Measurements from ENCODE around the gene ERCC6L2. TPM values are rescaled to one million over a fixed set of nuclear protein-coding genes. Genes with fewer than 3 reads are reported as not detected.

ERCC6L2 gene
- total RNA-seq, 1 experiment from 2014 or later = 43.0 TPM

DNA sequence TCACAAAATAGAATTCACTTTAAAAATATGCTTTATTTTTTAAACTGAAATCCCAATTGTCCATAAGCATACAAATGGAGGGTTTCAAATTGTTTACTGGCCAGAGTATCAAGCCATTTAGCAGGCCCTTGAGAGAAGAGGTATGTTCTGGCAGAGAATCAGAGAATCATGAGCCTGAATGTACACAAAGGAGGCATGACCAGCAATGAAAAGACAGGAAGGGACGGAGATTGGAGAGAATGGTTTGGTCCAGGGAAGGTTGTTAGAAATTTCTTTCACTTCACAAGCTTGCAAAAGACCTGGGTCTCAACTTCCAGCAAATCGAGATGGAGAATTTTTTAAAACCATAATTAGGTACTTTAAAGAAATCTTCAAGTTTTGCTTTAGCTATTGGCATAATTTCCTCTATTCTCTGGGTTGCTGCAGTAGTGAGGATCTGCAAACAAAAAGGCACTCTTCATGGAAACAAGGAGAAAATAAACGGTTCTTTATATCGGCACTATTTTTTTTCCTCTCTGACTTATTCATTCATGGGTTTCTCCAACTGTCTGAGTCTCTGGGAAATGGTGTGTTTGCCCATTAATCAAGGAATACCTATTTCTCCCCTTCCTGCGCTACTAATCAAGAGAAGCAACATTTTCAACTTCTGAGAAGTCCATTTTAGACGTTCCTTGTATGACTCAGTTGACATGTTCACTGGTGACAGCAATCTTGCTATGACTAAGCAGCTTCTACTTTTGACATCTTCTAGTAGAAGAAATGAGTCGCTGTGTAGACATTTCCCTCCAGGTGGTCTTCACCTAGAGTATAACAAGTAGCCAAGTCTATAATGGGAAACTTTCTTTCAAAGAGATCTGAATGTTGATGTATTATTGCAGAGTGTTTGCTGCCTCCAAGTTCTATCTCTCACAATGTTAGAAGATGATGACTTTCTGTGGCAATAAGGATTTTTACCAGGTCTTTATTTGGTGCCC lies 23.1 kb upstream of the ERCC6L2 start:
- no peak for ATAC-seq
- POLR2A ChIA-PET = no interaction called here
- no peak for DNase-seq (ENCODE audit: low spot score)
- Mint-ChIP-seq H3K27me3 (ENCODE audit: low read depth) (no peaks in the 10 kb centered on the region), H3K36me3 (peaks cover 4% of the 10 kb centered on the region), H3K4me1 (peaks cover 25% of the 10 kb centered on the region), H3K4me3 (no peak overlapping the region), H3K27ac (no peak overlapping the region), H3K9me3 (peaks cover 9% of the 10 kb centered on the region)
- TF ChIP-seq ZNF232 (CRISPR knock-in tag; IDR thresholded peaks at IDR 0.05) (no peak), MYBL2 (CRISPR knock-in tag; IDR thresholded peaks at IDR 0.05) (no peak), ZNF263 (CRISPR knock-in tag; IDR thresholded peaks at IDR 0.05; ENCODE audit: low read depth) (no peak), CREB1 (CRISPR knock-in tag; IDR thresholded peaks at IDR 0.05) (no peak), SMAD3 (CRISPR knock-in tag; IDR thresholded peaks at IDR 0.05; ENCODE audit: borderline replicate concordance) (no peak)
- TF ChIP-seq, protein P1, sequence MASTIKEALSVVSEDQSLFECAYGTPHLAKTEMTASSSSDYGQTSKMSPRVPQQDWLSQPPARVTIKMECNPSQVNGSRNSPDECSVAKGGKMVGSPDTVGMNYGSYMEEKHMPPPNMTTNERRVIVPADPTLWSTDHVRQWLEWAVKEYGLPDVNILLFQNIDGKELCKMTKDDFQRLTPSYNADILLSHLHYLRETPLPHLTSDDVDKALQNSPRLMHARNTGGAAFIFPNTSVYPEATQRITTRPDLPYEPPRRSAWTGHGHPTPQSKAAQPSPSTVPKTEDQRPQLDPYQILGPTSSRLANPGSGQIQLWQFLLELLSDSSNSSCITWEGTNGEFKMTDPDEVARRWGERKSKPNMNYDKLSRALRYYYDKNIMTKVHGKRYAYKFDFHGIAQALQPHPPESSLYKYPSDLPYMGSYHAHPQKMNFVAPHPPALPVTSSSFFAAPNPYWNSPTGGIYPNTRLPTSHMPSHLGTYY (CRISPR knock-in tag; IDR thresholded peaks at IDR 0.05) = no peak
- CTCF ChIA-PET = interaction anchor here (1.2 kb wide), 1 partner anchor 116 kb away, joined by 3 read pairs; no protein-coding TSS in a partner anchor

DNA sequence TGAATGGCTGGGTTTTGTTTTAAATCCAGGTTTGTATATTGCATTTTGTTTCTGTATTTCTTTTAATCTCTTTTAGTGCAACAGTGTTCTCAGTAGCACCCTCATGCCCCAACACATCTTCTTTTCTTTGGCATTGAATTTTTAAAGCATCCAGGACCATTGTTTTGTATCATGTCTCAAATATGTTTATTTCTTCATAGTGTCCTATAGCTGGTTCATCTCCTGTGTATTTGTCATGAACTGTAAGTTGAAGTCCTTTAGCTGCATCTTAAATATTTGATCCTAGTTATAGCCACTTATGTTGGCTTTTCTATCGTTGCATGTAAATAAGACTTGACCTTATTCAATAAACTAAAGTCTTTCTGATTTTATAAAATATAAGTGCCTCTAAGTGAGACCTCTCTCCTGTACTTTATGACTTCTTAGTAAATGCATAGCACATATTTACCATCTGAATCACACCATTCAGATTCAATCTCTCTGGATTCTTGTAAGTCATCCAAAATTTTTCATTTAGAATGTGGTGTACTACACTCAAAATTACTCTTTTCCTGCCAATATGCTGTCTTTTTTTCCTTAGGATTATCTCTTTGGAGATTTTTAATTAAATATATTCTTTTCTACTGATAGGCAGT lies 21.0 kb upstream of the ERCC6L2 start:
- CTCF ChIA-PET = no interaction called here
- Mint-ChIP-seq H3K27ac (no peak overlapping the region), H3K4me1 (peaks cover 16% of the 10 kb centered on the region), H3K27me3 (ENCODE audit: low read depth) (no peaks in the 10 kb centered on the region), H3K9me3 (peaks cover under 1% of the 10 kb centered on the region; the same call in 1 of the 2 replicates), H3K36me3 (0 out of 2 replicates have a peak, but pooled peaks cover under 1% of the 10 kb centered on the region), H3K4me3 (no peak overlapping the region)
- no peak for ATAC-seq
- no peak for DNase-seq (ENCODE audit: low spot score)
- POLR2A ChIA-PET = interaction anchor here (0.6 kb wide), 1 partner anchor 297 kb away, joined by 3 read pairs; no protein-coding TSS in a partner anchor
- TF ChIP-seq PRRX2 (CRISPR knock-in tag; IDR thresholded peaks at IDR 0.05) (no peak), GRHL2 (CRISPR knock-in tag; IDR thresholded peaks at IDR 0.05; ENCODE audit: insufficient replicate concordance, severe bottlenecking) (no peak)
- TF ChIP-seq, protein P2, sequence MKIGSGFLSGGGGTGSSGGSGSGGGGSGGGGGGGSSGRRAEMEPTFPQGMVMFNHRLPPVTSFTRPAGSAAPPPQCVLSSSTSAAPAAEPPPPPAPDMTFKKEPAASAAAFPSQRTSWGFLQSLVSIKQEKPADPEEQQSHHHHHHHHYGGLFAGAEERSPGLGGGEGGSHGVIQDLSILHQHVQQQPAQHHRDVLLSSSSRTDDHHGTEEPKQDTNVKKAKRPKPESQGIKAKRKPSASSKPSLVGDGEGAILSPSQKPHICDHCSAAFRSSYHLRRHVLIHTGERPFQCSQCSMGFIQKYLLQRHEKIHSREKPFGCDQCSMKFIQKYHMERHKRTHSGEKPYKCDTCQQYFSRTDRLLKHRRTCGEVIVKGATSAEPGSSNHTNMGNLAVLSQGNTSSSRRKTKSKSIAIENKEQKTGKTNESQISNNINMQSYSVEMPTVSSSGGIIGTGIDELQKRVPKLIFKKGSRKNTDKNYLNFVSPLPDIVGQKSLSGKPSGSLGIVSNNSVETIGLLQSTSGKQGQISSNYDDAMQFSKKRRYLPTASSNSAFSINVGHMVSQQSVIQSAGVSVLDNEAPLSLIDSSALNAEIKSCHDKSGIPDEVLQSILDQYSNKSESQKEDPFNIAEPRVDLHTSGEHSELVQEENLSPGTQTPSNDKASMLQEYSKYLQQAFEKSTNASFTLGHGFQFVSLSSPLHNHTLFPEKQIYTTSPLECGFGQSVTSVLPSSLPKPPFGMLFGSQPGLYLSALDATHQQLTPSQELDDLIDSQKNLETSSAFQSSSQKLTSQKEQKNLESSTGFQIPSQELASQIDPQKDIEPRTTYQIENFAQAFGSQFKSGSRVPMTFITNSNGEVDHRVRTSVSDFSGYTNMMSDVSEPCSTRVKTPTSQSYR (CRISPR knock-in tag; IDR thresholded peaks at IDR 0.05) = no peak

DNA sequence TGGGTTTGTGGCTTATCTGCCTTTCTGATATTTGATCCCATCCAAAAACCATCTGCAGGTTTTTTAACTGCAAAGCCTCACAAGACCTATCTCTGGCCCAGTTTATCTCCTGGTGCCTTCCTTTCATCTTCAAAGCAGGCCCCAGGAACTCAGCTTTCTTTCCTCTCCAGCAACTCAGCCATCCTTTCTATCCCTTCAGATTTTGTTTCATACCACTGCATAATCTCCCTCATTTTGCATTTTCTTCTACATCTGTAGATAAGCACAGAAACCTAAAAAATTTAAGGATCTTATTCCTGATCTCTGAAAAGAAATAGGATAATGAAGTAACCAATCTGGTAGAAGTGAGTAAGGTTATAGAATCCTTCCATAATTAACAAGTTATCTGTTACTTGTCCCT lies 19.5 kb upstream of the ERCC6L2 start:
- H3K4me1 Mint-ChIP-seq = peaks cover 16% of the 10 kb centered on the region
- H3K9me3 Mint-ChIP-seq = no peaks in the 10 kb centered on the region
- ATAC-seq (no peak), DNase-seq (ENCODE audit: low spot score) (no peak)
- H3K36me3 Mint-ChIP-seq = no peaks in the 10 kb centered on the region
- no peaks in the 10 kb centered on the region for H3K27me3 Mint-ChIP-seq (ENCODE audit: low read depth)
- H3K27ac Mint-ChIP-seq = no peak overlapping the region
- H3K4me3 Mint-ChIP-seq = no peak overlapping the region
- POLR2A ChIA-PET = no interaction called here
- CTCF ChIA-PET = no interaction called here
- TF ChIP-seq TCF7 (CRISPR knock-in tag; IDR thresholded peaks at IDR 0.05; ENCODE audit: low read depth) = no peak
- TF ChIP-seq, protein P3, sequence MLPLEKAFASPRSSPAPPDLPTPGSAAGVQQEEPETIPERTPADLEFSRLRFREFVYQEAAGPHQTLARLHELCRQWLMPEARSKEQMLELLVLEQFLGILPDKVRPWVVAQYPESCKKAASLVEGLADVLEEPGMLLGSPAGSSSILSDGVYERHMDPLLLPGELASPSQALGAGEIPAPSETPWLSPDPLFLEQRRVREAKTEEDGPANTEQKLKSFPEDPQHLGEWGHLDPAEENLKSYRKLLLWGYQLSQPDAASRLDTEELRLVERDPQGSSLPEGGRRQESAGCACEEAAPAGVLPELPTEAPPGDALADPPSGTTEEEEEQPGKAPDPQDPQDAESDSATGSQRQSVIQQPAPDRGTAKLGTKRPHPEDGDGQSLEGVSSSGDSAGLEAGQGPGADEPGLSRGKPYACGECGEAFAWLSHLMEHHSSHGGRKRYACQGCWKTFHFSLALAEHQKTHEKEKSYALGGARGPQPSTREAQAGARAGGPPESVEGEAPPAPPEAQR (CRISPR knock-in tag; IDR thresholded peaks at IDR 0.05) = no peak
- no peak for TF ChIP-seq MXD4 (CRISPR knock-in tag; IDR thresholded peaks at IDR 0.05; ENCODE audit: borderline replicate concordance)
- TF ChIP-seq, protein P4, sequence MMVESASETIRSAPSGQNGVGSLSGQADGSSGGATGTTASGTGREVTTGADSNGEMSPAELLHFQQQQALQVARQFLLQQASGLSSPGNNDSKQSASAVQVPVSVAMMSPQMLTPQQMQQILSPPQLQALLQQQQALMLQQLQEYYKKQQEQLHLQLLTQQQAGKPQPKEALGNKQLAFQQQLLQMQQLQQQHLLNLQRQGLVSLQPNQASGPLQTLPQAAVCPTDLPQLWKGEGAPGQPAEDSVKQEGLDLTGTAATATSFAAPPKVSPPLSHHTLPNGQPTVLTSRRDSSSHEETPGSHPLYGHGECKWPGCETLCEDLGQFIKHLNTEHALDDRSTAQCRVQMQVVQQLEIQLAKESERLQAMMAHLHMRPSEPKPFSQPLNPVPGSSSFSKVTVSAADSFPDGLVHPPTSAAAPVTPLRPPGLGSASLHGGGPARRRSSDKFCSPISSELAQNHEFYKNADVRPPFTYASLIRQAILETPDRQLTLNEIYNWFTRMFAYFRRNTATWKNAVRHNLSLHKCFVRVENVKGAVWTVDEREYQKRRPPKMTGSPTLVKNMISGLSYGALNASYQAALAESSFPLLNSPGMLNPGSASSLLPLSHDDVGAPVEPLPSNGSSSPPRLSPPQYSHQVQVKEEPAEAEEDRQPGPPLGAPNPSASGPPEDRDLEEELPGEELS (CRISPR knock-in tag; IDR thresholded peaks at IDR 0.05) = no peak
- TF ChIP-seq NR1H2 (CRISPR knock-in tag; IDR thresholded peaks at IDR 0.05) = no peak
- no peak for TF ChIP-seq ZNF317 (CRISPR knock-in tag; IDR thresholded peaks at IDR 0.05; ENCODE audit: borderline replicate concordance, low read depth)
- TF ChIP-seq FOXJ3 (CRISPR knock-in tag; IDR thresholded peaks at IDR 0.05; ENCODE audit: borderline replicate concordance) = no peak
- TF ChIP-seq HMGA2 (CRISPR knock-in tag; IDR thresholded peaks at IDR 0.05) = no peak
- TF ChIP-seq, protein P5, sequence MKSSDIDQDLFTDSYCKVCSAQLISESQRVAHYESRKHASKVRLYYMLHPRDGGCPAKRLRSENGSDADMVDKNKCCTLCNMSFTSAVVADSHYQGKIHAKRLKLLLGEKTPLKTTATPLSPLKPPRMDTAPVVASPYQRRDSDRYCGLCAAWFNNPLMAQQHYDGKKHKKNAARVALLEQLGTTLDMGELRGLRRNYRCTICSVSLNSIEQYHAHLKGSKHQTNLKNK (CRISPR knock-in tag; IDR thresholded peaks at IDR 0.05) = no peak
- TF ChIP-seq, protein P6, sequence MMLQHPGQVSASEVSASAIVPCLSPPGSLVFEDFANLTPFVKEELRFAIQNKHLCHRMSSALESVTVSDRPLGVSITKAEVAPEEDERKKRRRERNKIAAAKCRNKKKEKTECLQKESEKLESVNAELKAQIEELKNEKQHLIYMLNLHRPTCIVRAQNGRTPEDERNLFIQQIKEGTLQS (CRISPR knock-in tag; conservative IDR thresholded peaks at IDR 0.05) = no peak
- no peak for TF ChIP-seq CREB1 (CRISPR knock-in tag; IDR thresholded peaks at IDR 0.05)

Data from WTC11 (cell line).